Measurements from ENCODE around the gene CNIH1.
"Not testable (repeated sequence)": the region's sequence is repeated elsewhere in the genome, so short reads cannot be mapped to it uniquely, and the experiment has no call there.

Gene CNIH1

GRCh38 chr14:54444681-54445080 is 3.5 kb upstream of the CNIH1 start:
- Histone ChIP-seq H3K27me3 (no peaks in the 10 kb centered on the region), H3K36me3 (no peaks in the 10 kb centered on the region), H3K4me3 (ENCODE audit: low read depth, low read length) (no peak overlapping the region), H3K9me3 (no peaks in the 10 kb centered on the region), H3K4me1 (peaks cover 10% of the 10 kb centered on the region)
- no peak for TF ChIP-seq CTCF (IDR thresholded peaks at IDR 0.05; ENCODE audit: low read depth, low read length)
- DNase-seq, result no peak

GRCh38 chr14:54443981-54444380 is 2.8 kb upstream of the CNIH1 start:
- Histone ChIP-seq H3K36me3 (no peaks in the 10 kb centered on the region), H3K27me3 (no peaks in the 10 kb centered on the region), H3K4me1 (peaks cover 10% of the 10 kb centered on the region), H3K4me3 (ENCODE audit: low read depth, low read length) (no peak overlapping the region), H3K9me3 (no peaks in the 10 kb centered on the region)
- no peak for TF ChIP-seq CTCF (IDR thresholded peaks at IDR 0.05; ENCODE audit: low read depth, low read length)
- DNase-seq, result no peak

GRCh38 chr14:54442961-54443360 is 1.8 kb upstream of the CNIH1 start:
- H3K9me3 ChIP-seq, H3K4me1 ChIP-seq: not testable (repeated sequence)

GRCh38 chr14:54440476-54440872 is 700 bp downstream of the CNIH1 start:
- DNase-seq, result no peak
- H3K36me3 ChIP-seq, result peaks cover 7% of the 10 kb centered on the region; the same call in 1 of the 2 replicates
- H3K4me1 ChIP-seq, result peaks cover 7% of the 10 kb centered on the region
- H3K27me3 ChIP-seq, result no peaks in the 10 kb centered on the region
- H3K9me3 ChIP-seq, result no peaks in the 10 kb centered on the region
- TF ChIP-seq CTCF (IDR thresholded peaks at IDR 0.05; ENCODE audit: low read depth, low read length), result no peak
- H3K4me3 ChIP-seq (ENCODE audit: low read depth, low read length), result peak overlapping the region; percentile 96

More at GRCh38 chr14:54442961-54443360, 1.8 kb upstream of the CNIH1 start:
- not testable (repeated sequence) for H3K27me3 ChIP-seq; H3K36me3 ChIP-seq; DNase-seq; H3K4me3 ChIP-seq (ENCODE audit: low read depth, low read length)

- peaks cover 7% of the 10 kb centered on the region; the same call in 1 of the 2 replicates for H3K36me3 ChIP-seq
- no peak for TF ChIP-seq CTCF (IDR thresholded peaks at IDR 0.05; ENCODE audit: low read depth, low read length)
Measured at GRCh38 chr14:54440037-54440436, 1.1 kb downstream of the CNIH1 start.

GRCh38 chr14:54438703-54439102 is 2.5 kb downstream of the CNIH1 start:
- Histone ChIP-seq H3K4me3 (ENCODE audit: low read depth, low read length) (no peak overlapping the region), H3K36me3 (peaks cover 7% of the 10 kb centered on the region), H3K9me3 (no peaks in the 10 kb centered on the region), H3K27me3 (no peaks in the 10 kb centered on the region), H3K4me1 (peaks cover 7% of the 10 kb centered on the region)
- no peak for TF ChIP-seq CTCF (IDR thresholded peaks at IDR 0.05; ENCODE audit: low read depth, low read length)
- DNase-seq, result no peak

More at GRCh38 chr14:54440037-54440436, 1.1 kb downstream of the CNIH1 start:
- peaks cover 7% of the 10 kb centered on the region for H3K4me1 ChIP-seq
- DNase-seq, result no peak
- H3K9me3 ChIP-seq, result no peaks in the 10 kb centered on the region
- no peaks in the 10 kb centered on the region for H3K27me3 ChIP-seq
- H3K4me3 ChIP-seq (ENCODE audit: low read depth, low read length), result peak overlapping the region; percentile 96

GRCh38 chr14:54437954-54438353 is 3.2 kb downstream of the CNIH1 start:
- H3K4me1 ChIP-seq; DNase-seq; H3K27me3 ChIP-seq; H3K36me3 ChIP-seq; H3K4me3 ChIP-seq (ENCODE audit: low read depth, low read length); H3K9me3 ChIP-seq: not testable (repeated sequence)
